ENCODE data around the gene CYBB.

The CYBB gene

DNA sequence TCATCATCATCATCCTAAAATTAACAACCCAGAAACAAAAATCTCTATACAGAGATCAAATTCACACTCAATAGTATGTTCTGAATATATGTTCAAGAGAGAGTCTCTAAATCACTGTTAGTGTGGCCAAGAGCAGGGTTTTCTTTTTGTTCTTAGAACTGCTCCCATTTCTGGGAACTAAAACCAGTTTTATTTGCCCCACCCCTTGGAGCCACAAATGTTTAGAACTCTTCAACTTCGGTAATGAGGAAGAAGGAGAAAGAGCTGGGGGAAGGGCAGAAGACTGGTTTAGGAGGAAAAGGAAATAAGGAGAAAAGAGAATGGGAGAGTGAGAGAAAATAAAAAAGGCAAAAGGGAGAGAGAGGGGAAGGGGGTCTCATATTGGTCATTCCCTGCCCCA is 32.3 kb downstream of the CYBB start:
- Histone ChIP-seq H3K9me3 (ENCODE audit: control insufficient read depth, insufficient read depth, low read depth, low read length) (no peaks in the 10 kb centered on the region), H3K36me3 (ENCODE audit: control insufficient read depth, insufficient read depth, low read length) (no peaks in the 10 kb centered on the region), H3K27me3 (ENCODE audit: control insufficient read depth, insufficient read depth, low read length) (no peaks in the 10 kb centered on the region; the same call in 1 of the 2 replicates), H3K4me1 (ENCODE audit: control insufficient read depth, insufficient read depth, low read length) (no peaks in the 10 kb centered on the region), H3K9ac (ENCODE audit: low read length) (no peak overlapping the region), H3K27ac (ENCODE audit: low read depth, low read length) (no peak overlapping the region), H3K4me3 (ENCODE audit: low read depth, low read length) (no peak overlapping the region)

DNA sequence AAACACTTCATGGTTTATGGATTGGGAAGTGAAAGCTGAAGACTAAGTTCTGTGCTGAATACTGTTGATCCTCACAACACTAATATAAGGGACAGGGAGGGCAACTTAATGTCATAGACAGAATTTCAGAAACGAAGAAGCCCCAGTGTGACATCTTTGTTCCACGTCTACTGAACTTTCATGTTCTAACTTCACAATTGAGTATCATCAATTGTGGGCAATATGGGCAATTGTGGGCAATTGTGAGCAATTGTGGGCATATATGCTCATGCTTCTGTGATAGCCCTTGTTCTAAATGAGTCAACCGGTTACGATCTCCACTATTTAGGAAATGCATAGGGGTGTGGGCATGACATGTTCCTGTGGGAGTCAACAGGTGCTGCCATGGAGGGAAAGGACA is 33.7 kb downstream of the CYBB start:
- Histone ChIP-seq H3K27me3 (ENCODE audit: control insufficient read depth, insufficient read depth, low read length) (no peaks in the 10 kb centered on the region; the same call in 1 of the 2 replicates), H3K27ac (ENCODE audit: low read depth, low read length) (no peak overlapping the region)

DNA sequence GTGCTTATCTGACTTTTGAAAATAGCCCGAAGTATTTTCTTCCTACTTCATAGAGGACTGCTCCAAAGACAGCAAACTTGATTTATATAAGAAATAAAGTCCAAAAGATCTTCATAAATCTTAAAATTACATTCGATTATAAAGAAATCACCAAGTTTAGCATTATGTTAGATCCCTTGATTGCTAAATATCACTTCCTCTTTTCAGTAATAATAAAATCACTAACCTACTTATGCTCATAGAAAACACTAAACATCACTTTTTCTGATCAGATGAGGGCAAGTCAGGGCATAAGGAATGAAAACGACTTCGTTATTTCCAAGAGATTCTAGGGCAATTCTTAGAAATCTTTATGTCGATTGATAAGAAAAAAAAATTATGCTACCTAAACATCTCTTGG is 35.5 kb downstream of the CYBB start:
- H3K4me3 ChIP-seq (ENCODE audit: low read depth, low read length): no peak overlapping the region
- no peaks in the 10 kb centered on the region for H3K9me3 ChIP-seq (ENCODE audit: control insufficient read depth, insufficient read depth, low read depth, low read length)
- no peak overlapping the region for H3K27ac ChIP-seq (ENCODE audit: low read depth, low read length)
- H3K4me1 ChIP-seq (ENCODE audit: control insufficient read depth, insufficient read depth, low read length): no peaks in the 10 kb centered on the region
- H3K36me3 ChIP-seq (ENCODE audit: control insufficient read depth, insufficient read depth, low read length): no peaks in the 10 kb centered on the region
- no peaks in the 10 kb centered on the region; the same call in 1 of the 2 replicates for H3K27me3 ChIP-seq (ENCODE audit: control insufficient read depth, insufficient read depth, low read length)
- H3K9ac ChIP-seq (ENCODE audit: low read length): no peak overlapping the region

More for the DNA sequence above, 33.7 kb downstream of the CYBB start:
- Histone ChIP-seq H3K9ac (ENCODE audit: low read length) (no peak overlapping the region), H3K9me3 (ENCODE audit: control insufficient read depth, insufficient read depth, low read depth, low read length) (no peaks in the 10 kb centered on the region), H3K4me3 (ENCODE audit: low read depth, low read length) (no peak overlapping the region), H3K36me3 (ENCODE audit: control insufficient read depth, insufficient read depth, low read length) (no peaks in the 10 kb centered on the region), H3K4me1 (ENCODE audit: control insufficient read depth, insufficient read depth, low read length) (no peaks in the 10 kb centered on the region)

DNA sequence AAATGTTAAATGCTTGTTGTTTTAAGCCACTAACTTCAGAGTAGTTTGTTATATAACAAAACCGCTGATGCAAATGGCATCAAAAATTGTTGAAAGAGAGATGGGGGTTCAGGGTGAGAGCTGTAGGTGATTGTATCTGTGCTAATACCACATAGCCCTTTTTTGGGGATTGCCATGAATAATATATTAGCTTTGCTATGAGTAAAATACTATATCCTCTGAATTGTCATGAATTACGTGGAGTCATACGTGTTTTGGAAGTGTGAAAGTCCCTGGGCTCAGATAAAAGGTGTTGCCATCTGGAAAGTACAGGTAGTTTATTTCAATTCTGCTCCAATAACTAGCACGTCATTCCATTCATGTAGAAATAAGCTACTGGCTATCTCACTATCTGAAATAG is 36.9 kb downstream of the CYBB start:
- Histone ChIP-seq H3K27me3 (ENCODE audit: control insufficient read depth, insufficient read depth, low read length) (no peaks in the 10 kb centered on the region; the same call in 1 of the 2 replicates), H3K4me3 (ENCODE audit: low read depth, low read length) (no peak overlapping the region), H3K9ac (ENCODE audit: low read length) (no peak overlapping the region), H3K36me3 (ENCODE audit: control insufficient read depth, insufficient read depth, low read length) (no peaks in the 10 kb centered on the region), H3K4me1 (ENCODE audit: control insufficient read depth, insufficient read depth, low read length) (no peaks in the 10 kb centered on the region), H3K27ac (ENCODE audit: low read depth, low read length) (no peak overlapping the region), H3K9me3 (ENCODE audit: control insufficient read depth, insufficient read depth, low read depth, low read length) (no peaks in the 10 kb centered on the region)

DNA sequence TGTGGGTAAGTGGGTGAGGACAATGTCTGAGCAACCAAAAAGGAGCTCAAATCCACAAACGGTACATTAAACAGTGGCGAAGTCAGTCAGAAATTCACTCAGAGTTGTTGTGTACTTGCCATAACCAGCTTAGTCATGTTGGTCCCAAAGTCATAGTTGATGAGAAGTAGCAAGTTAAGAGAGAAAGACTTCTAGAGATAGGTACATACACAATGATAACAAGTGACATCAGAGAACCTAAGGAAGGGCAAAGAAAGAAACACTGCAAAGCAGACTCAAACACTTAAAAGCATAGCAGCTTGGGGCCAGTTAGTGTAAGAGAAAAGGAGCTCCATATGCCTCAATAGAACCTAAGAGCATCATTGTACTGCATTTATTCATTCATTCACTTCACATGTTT is 37.3 kb downstream of the CYBB start:
- Histone ChIP-seq H3K27ac (ENCODE audit: low read depth, low read length) (no peak overlapping the region), H3K9me3 (ENCODE audit: control insufficient read depth, insufficient read depth, low read depth, low read length) (no peaks in the 10 kb centered on the region), H3K4me3 (ENCODE audit: low read depth, low read length) (no peak overlapping the region), H3K36me3 (ENCODE audit: control insufficient read depth, insufficient read depth, low read length) (no peaks in the 10 kb centered on the region), H3K9ac (ENCODE audit: low read length) (no peak overlapping the region), H3K27me3 (ENCODE audit: control insufficient read depth, insufficient read depth, low read length) (no peaks in the 10 kb centered on the region; the same call in 1 of the 2 replicates), H3K4me1 (ENCODE audit: control insufficient read depth, insufficient read depth, low read length) (no peaks in the 10 kb centered on the region)

DNA sequence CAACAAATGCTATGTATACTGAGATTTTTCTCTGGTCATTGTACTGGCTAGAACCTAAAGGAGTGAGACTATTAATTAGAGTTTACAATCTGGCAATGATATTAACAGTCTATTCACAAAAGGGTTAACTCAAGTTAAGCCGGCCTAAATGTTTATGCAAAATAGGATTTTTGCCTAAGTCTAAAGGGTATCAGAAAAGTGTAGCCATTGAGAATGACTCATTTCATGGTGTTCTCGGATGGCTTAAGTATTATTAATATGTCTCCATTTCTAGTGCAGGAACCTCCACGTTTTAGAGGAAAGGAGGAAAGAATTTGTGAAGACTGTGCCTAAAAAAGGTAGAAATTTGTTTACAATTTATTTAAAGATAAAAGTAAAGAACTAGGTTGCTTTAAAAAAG is 37.7 kb downstream of the CYBB start:
- Histone ChIP-seq H3K36me3 (ENCODE audit: control insufficient read depth, insufficient read depth, low read length) (no peaks in the 10 kb centered on the region), H3K4me1 (ENCODE audit: control insufficient read depth, insufficient read depth, low read length) (no peaks in the 10 kb centered on the region), H3K27ac (ENCODE audit: low read depth, low read length) (no peak overlapping the region), H3K9ac (ENCODE audit: low read length) (no peak overlapping the region), H3K4me3 (ENCODE audit: low read depth, low read length) (no peak overlapping the region), H3K9me3 (ENCODE audit: control insufficient read depth, insufficient read depth, low read depth, low read length) (no peaks in the 10 kb centered on the region), H3K27me3 (ENCODE audit: control insufficient read depth, insufficient read depth, low read length) (no peaks in the 10 kb centered on the region; the same call in 1 of the 2 replicates)

GRCh38 chrX:37818031-37818430 is 38.2 kb downstream of the CYBB start:
- H3K9ac ChIP-seq (ENCODE audit: low read length): no peak overlapping the region
- H3K4me3 ChIP-seq (ENCODE audit: low read depth, low read length): no peak overlapping the region
- no peaks in the 10 kb centered on the region for H3K9me3 ChIP-seq (ENCODE audit: control insufficient read depth, insufficient read depth, low read depth, low read length)
- H3K27me3 ChIP-seq (ENCODE audit: control insufficient read depth, insufficient read depth, low read length): no peaks in the 10 kb centered on the region; the same call in 1 of the 2 replicates
- H3K4me1 ChIP-seq (ENCODE audit: control insufficient read depth, insufficient read depth, low read length): no peaks in the 10 kb centered on the region
- H3K27ac ChIP-seq (ENCODE audit: low read depth, low read length): no peak overlapping the region
- H3K36me3 ChIP-seq (ENCODE audit: control insufficient read depth, insufficient read depth, low read length): no peaks in the 10 kb centered on the region

DNA sequence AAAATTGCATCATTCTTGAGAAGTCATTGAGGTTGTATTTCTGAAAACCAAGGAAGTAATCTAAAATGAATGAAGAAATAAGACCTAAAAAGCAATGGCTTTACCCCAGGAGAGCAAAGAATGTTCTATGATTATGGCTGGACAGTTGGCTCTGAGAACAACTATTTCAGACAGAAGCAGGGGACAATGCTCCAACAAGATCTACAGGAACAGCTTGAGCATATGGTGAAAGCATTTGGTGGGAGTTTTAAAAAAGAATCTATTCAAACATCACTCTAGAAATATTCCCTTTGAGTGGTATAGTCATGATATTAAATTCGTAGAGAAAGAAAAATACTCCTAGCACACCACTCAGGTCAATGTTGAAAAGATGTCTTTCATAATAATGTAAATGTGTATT is 40.8 kb downstream of the CYBB start:
- Histone ChIP-seq H3K4me3 (ENCODE audit: low read depth, low read length) (no peak overlapping the region), H3K9ac (ENCODE audit: low read length) (no peak overlapping the region), H3K4me1 (ENCODE audit: control insufficient read depth, insufficient read depth, low read length) (peaks cover 4% of the 10 kb centered on the region; the same call in 1 of the 2 replicates), H3K27ac (ENCODE audit: low read depth, low read length) (no peak overlapping the region), H3K27me3 (ENCODE audit: control insufficient read depth, insufficient read depth, low read length) (peaks cover 2% of the 10 kb centered on the region; the same call in 1 of the 2 replicates), H3K36me3 (ENCODE audit: control insufficient read depth, insufficient read depth, low read length) (no peaks in the 10 kb centered on the region), H3K9me3 (ENCODE audit: control insufficient read depth, insufficient read depth, low read depth, low read length) (no peaks in the 10 kb centered on the region)

DNA sequence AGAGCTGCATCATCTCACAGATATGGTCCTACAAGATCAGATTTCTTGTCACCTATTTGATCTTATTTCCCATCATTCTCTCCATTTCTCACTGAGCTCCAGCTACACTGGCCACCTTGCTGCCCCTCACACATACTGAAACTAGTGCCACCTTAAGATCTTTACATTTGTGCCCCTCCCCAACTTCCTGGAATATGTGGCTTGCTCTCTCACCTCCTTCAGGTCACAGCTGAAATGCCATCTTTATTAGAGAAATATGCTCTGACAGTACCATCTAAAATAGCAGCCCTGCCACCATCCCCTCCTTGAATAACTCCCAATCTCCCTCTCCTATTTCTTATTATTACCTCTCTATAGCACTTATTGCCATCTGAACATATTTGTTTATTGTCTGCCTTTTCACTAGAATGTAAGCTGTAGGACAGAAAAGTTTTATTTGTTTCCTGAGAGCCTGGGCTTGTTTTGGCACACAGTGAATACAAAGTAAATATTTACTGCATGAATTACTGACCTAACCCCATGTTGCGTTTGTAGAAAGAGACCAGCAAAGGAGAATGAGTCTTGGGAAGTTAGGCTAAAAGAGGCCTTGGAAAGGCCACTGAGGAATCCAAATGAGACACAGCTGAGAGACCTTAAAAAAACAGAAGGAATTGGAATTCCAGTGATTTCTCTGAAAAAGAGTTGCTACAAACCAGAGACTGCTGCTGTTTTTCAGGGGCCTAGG is 44.8 kb downstream of the CYBB start:
- no peak overlapping the region for H3K4me3 ChIP-seq (ENCODE audit: low read depth, low read length)
- no peak overlapping the region for H3K27ac ChIP-seq (ENCODE audit: low read depth, low read length)
- H3K4me1 ChIP-seq (ENCODE audit: control insufficient read depth, insufficient read depth, low read length): peaks cover 4% of the 10 kb centered on the region; the same call in 1 of the 2 replicates
- H3K9me3 ChIP-seq (ENCODE audit: control insufficient read depth, insufficient read depth, low read depth, low read length): no peaks in the 10 kb centered on the region
- no peak overlapping the region for H3K9ac ChIP-seq (ENCODE audit: low read length)
- no peaks in the 10 kb centered on the region for H3K36me3 ChIP-seq (ENCODE audit: control insufficient read depth, insufficient read depth, low read length)
- peaks cover 2% of the 10 kb centered on the region; the same call in 1 of the 2 replicates for H3K27me3 ChIP-seq (ENCODE audit: control insufficient read depth, insufficient read depth, low read length)

DNA sequence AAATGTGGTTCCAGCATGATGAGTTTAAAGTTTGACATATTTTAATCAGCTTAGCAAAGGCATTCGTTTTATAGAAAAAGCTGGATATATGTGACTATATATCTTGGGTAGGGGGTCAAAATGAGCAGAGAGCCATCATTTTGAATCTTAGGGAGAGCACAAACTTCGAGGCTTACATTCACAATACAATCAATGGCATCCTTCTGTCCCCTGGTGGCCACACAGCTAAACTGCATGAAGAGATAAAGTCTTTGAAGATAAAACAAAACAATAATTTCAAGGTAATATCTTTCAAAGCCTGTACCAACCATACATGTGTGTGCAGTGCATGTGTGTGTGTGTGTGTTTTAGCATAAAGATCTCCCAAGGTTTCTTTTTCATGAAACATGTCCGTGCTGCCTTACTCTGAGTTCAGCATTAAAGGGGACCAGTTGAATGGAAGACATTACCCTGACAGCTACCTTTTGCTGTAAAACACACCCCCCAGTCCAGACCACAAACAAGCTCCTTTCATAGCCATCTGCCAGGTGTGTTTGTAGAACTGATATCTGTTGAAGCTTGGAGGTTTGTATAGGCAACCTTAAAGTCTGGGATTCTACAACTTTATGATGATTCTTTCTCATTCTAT is 45.5 kb downstream of the CYBB start:
- H3K4me3 ChIP-seq (ENCODE audit: low read depth, low read length): no peak overlapping the region
- no peak overlapping the region for H3K9ac ChIP-seq (ENCODE audit: low read length)
- no peaks in the 10 kb centered on the region for H3K9me3 ChIP-seq (ENCODE audit: control insufficient read depth, insufficient read depth, low read depth, low read length)
- no peaks in the 10 kb centered on the region for H3K36me3 ChIP-seq (ENCODE audit: control insufficient read depth, insufficient read depth, low read length)
- no peak overlapping the region for H3K27ac ChIP-seq (ENCODE audit: low read depth, low read length)
- H3K4me1 ChIP-seq (ENCODE audit: control insufficient read depth, insufficient read depth, low read length): peaks cover 4% of the 10 kb centered on the region; the same call in 1 of the 2 replicates
- peaks cover 2% of the 10 kb centered on the region; the same call in 1 of the 2 replicates for H3K27me3 ChIP-seq (ENCODE audit: control insufficient read depth, insufficient read depth, low read length)

DNA sequence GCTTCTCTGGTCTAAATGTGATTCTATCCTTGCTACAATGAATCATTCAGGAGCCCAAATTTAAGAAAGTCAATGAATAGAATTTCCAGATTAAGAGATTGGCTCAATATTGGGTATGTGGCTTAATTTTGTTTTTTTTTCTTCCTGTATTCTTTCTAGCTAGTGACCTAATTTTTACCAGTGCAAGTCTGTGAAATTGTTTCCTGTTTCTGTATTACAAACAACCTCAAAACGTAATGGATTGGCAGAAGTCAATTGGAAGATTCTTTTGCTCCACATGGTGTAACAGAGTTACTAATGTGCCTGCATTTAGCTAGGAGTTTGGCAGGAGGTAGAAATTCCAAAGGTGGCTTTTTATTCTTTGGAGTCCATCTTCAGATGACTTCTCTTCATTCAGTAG is 49.9 kb downstream of the CYBB start:
- no peaks in the 10 kb centered on the region for H3K36me3 ChIP-seq (ENCODE audit: control insufficient read depth, insufficient read depth, low read length)
- H3K27ac ChIP-seq (ENCODE audit: low read depth, low read length): no peak overlapping the region
- no peak overlapping the region for H3K4me3 ChIP-seq (ENCODE audit: low read depth, low read length)
- no peaks in the 10 kb centered on the region for H3K9me3 ChIP-seq (ENCODE audit: control insufficient read depth, insufficient read depth, low read depth, low read length)
- peaks cover 4% of the 10 kb centered on the region; the same call in 1 of the 2 replicates for H3K4me1 ChIP-seq (ENCODE audit: control insufficient read depth, insufficient read depth, low read length)
- H3K27me3 ChIP-seq (ENCODE audit: control insufficient read depth, insufficient read depth, low read length): no peaks in the 10 kb centered on the region; the same call in 1 of the 2 replicates
- H3K9ac ChIP-seq (ENCODE audit: low read length): no peak overlapping the region
